Neural progenitor cell (in vitro differentiated cells): ENCODE measurements around the gene AIM2. TPM values are rescaled to one million over a fixed set of nuclear protein-coding genes. Genes with fewer than 3 reads are reported as not detected.
A peak's percentile ranks its signal among the peaks of the same experiment; 100 is the strongest.

Source experiments
- DNase-seq: peaks from one replicate; pipeline ENCODE4 v3.0.0-alpha.2; 2016; ENCODE audit warnings: low spot score
- H2AFZ ChIP-seq: fragments of 200-600 bp; sonication (generic); replicated peaks from 2 replicates; pipeline ENCODE4 v1.6.1; 2016; ENCODE audit warnings: antibody characterized with exemption
- H3F3A ChIP-seq: fragments of 200-600 bp; sonication (generic); 2 replicates; pipeline ENCODE4 v1.6.1; 2016; ENCODE audit warnings: antibody characterized with exemption, low read depth
- H3K27ac ChIP-seq: fragments of 200-600 bp; sonication (generic); 2 replicates; pipeline ENCODE4 v1.5.1; 2016; ENCODE audit warnings: mild to moderate bottlenecking
- H3K27me3 ChIP-seq: fragments of 200-600 bp; sonication (generic); 2 replicates; pipeline ENCODE4 v1.6.1; 2016; ENCODE audit warnings: mild to moderate bottlenecking, moderate library complexity
- H3K36me3 ChIP-seq: fragments of 200-600 bp; sonication (generic); 2 replicates; pipeline ENCODE4 v1.5.1; 2016
- H3K4me1 ChIP-seq: fragments of 200-600 bp; sonication (generic); 2 replicates; pipeline ENCODE4 v1.6.1; 2016; ENCODE audit warnings: mixed run types
- H3K4me2 ChIP-seq: fragments of 200-600 bp; sonication (generic); 2 replicates; pipeline ENCODE4 v1.6.1; 2016
- H3K4me3 ChIP-seq: fragments of 200-600 bp; sonication (generic); 2 replicates; pipeline ENCODE4 v1.5.1; 2016
- H3K79me2 ChIP-seq: fragments of 200-600 bp; sonication (generic); 2 replicates; pipeline ENCODE4 v1.6.1; 2016; ENCODE audit warnings: low read depth
- H3K9ac ChIP-seq: fragments of 200-600 bp; sonication (generic); 2 replicates; pipeline ENCODE4 v1.6.1; 2016
- H3K9me3 ChIP-seq: fragments of 200-600 bp; sonication (generic); 2 replicates; pipeline ENCODE4 v1.5.1; 2016; ENCODE audit warnings: low read depth
- H4K20me1 ChIP-seq: fragments of 200-600 bp; sonication (generic); 2 replicates; pipeline ENCODE4 v1.6.1; 2016; ENCODE audit warnings: low read depth
- H3K27ac Mint-ChIP-seq: 3 replicates; pipeline ENCODE4 v1.8.0; 2021; ENCODE audit warnings: mixed read lengths
- H3K27me3 Mint-ChIP-seq: 2 replicates; pipeline ENCODE4 v1.8.0; 2022; ENCODE audit warnings: low read depth, mild to moderate bottlenecking, inconsistent platforms, moderate library complexity, mixed read lengths; ENCODE audit not compliant: insufficient read depth
- H3K36me3 Mint-ChIP-seq: 3 replicates; pipeline ENCODE4 v1.8.0; 2021; ENCODE audit warnings: mixed read lengths
- H3K4me1 Mint-ChIP-seq: 3 replicates; pipeline ENCODE4 v1.8.0; 2021; ENCODE audit warnings: mixed read lengths
- H3K4me3 Mint-ChIP-seq: 3 replicates; pipeline ENCODE4 v1.8.0; 2021; ENCODE audit warnings: mild to moderate bottlenecking, moderate library complexity, mixed read lengths
- H3K9me3 Mint-ChIP-seq: 3 replicates; pipeline ENCODE4 v1.8.0; 2020; ENCODE audit warnings: mixed read lengths
- EZH2 ChIP-seq: fragments of 200-600 bp; sonication (generic); IDR thresholded peaks from 2 replicates; pipeline ENCODE4 v1.6.1; 2017; ENCODE audit warnings: antibody characterized with exemption, mild to moderate bottlenecking, moderate library complexity
- EZH2phosphoT487 ChIP-seq: fragments of 200-600 bp; sonication (generic); IDR thresholded peaks from 2 replicates; pipeline ENCODE4 v1.6.1; 2017; ENCODE audit warnings: antibody characterized with exemption
- total RNA-seq: library from RNA; depleted of rRNA; stranded (reverse); fragments of >200 nt; gene quantifications from 2 replicates; pipeline ENCODE4 v1.2.3, GENCODE V29; 2015; ENCODE audit warnings: low replicate concordance
- TF ChIP-seq, protein P1 (sequence below): fragments of 200-600 bp; sonication (generic); IDR thresholded peaks from 2 replicates; pipeline ENCODE4 v1.5.1; 2017; ENCODE audit warnings: antibody characterized with exemption, mild to moderate bottlenecking

The AIM2 gene
- total RNA-seq, 1 donor from 2014 or later, result 2.9 TPM

DNA sequence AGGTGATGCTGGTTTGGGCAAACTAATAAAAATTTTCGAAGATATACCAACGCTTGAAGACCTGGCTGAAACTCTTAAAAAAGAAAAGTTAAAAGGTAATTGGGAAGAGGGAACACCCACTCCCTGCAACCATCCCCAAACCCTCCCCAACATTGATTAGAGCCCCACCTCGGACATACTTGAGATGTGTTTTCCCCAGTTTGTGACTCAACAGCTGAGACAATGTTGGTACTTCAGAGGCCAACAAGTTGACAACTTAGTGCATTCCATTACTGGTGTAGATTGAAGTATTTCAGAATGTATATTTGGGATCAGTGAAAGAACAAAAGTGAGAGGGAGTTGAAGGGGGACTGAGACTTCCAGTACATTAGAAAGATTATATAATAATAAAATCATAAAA, 61.7 kb downstream of the AIM2 start:
- Histone ChIP-seq H3F3A (no peaks in the 10 kb centered on the region), H3K27me3 (no peaks in the 10 kb centered on the region), H3K27ac (no peak overlapping the region), H3K4me1 (no peaks in the 10 kb centered on the region), H3K4me2 (no peak overlapping the region), H3K36me3 (no peaks in the 10 kb centered on the region), H3K4me3 (no peak overlapping the region), H2AFZ (no peak overlapping the region), H3K79me2 (no peaks in the 10 kb centered on the region), H3K9ac (no peak overlapping the region), H3K9me3 (no peaks in the 10 kb centered on the region), H4K20me1 (no peaks in the 10 kb centered on the region)
- Mint-ChIP-seq H3K4me1 (no peaks in the 10 kb centered on the region), H3K9me3 (no peaks in the 10 kb centered on the region), H3K36me3 (no peaks in the 10 kb centered on the region), H3K4me3 (no peak overlapping the region), H3K27ac (no peak overlapping the region), H3K27me3 (peaks cover 2% of the 10 kb centered on the region)
- TF ChIP-seq EZH2 (no peak), EZH2phosphoT487 (no peak)
- TF ChIP-seq, protein P1, sequence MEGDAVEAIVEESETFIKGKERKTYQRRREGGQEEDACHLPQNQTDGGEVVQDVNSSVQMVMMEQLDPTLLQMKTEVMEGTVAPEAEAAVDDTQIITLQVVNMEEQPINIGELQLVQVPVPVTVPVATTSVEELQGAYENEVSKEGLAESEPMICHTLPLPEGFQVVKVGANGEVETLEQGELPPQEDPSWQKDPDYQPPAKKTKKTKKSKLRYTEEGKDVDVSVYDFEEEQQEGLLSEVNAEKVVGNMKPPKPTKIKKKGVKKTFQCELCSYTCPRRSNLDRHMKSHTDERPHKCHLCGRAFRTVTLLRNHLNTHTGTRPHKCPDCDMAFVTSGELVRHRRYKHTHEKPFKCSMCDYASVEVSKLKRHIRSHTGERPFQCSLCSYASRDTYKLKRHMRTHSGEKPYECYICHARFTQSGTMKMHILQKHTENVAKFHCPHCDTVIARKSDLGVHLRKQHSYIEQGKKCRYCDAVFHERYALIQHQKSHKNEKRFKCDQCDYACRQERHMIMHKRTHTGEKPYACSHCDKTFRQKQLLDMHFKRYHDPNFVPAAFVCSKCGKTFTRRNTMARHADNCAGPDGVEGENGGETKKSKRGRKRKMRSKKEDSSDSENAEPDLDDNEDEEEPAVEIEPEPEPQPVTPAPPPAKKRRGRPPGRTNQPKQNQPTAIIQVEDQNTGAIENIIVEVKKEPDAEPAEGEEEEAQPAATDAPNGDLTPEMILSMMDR, result no peak
- DNase-seq, result no peak

DNA sequence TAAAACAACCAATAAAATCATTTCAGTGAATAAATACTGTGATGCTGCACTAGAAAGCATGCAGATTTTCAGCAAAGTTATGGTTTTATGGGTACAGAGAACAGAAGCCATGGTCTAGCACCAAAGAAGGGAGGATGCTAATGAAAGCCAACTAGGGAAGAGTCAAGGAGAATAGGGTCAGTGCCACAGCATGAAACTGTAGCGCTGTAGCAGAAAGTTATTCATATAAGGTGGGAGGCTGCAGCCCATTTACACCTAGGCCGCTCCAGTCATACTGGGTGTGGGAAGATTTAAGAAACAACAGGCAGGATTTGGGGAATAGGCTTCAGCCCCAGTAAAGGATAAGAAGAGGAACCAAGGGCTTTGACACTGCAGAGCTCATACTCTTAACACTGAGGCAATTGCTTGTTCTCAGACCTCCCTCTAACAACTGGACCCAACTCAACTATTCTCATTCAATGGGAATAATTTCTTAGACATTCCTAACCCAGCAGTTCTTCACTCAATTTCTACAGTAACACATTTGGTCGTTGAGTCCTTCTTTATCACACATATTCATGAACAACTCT, 62.5 kb downstream of the AIM2 start:
- H4K20me1 ChIP-seq, result no peaks in the 10 kb centered on the region
- no peaks in the 10 kb centered on the region for H3K4me1 ChIP-seq
- no peaks in the 10 kb centered on the region for H3K4me1 Mint-ChIP-seq
- TF ChIP-seq EZH2 (no peak), EZH2phosphoT487 (no peak)
- TF ChIP-seq, protein P1, result no peak
- H3K9me3 Mint-ChIP-seq, result no peaks in the 10 kb centered on the region
- H3K27ac ChIP-seq, result no peak overlapping the region
- no peak overlapping the region for H2AFZ ChIP-seq
- H3K36me3 ChIP-seq, result no peaks in the 10 kb centered on the region
- peaks cover 3% of the 10 kb centered on the region for H3K27me3 Mint-ChIP-seq
- no peak for DNase-seq
- H3K4me2 ChIP-seq, result no peak overlapping the region
- no peaks in the 10 kb centered on the region for H3F3A ChIP-seq
- no peaks in the 10 kb centered on the region for H3K9me3 ChIP-seq
- no peaks in the 10 kb centered on the region for H3K36me3 Mint-ChIP-seq
- no peak overlapping the region for H3K9ac ChIP-seq
- no peak overlapping the region for H3K4me3 ChIP-seq
- no peak overlapping the region for H3K4me3 Mint-ChIP-seq
- H3K27ac Mint-ChIP-seq, result no peak overlapping the region
- no peaks in the 10 kb centered on the region for H3K27me3 ChIP-seq
- no peaks in the 10 kb centered on the region for H3K79me2 ChIP-seq

DNA sequence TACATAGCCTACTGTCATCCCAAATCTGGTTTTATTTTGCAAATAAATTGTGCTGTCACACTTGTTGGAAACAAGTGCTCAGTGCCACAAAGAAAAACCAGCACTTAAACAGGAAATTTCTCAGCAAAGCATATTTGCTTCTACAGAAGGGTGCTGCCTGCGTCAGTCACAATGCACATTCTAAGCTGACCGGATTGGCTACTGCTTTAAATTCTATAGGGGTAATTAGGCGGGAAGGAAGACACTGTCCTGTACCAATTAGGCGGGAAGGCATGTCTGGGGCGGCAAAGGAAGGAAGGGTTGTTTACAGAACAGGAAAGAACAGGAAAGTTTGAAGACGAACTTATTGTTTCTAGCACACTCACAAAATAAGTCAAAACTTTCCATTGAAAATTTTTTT, 64.1 kb downstream of the AIM2 start:
- no peak overlapping the region for H3K4me3 ChIP-seq
- H3K9me3 Mint-ChIP-seq, result no peaks in the 10 kb centered on the region
- H3K9me3 ChIP-seq, result no peaks in the 10 kb centered on the region
- H3K4me1 ChIP-seq, result no peaks in the 10 kb centered on the region
- no peaks in the 10 kb centered on the region for H4K20me1 ChIP-seq
- no peaks in the 10 kb centered on the region for H3K36me3 Mint-ChIP-seq
- H3K27ac ChIP-seq, result no peak overlapping the region
- DNase-seq, result peak; percentile 69
- H3K79me2 ChIP-seq, result no peaks in the 10 kb centered on the region
- no peaks in the 10 kb centered on the region for H3F3A ChIP-seq
- no peak overlapping the region for H3K4me3 Mint-ChIP-seq
- H2AFZ ChIP-seq, result no peak overlapping the region
- H3K27ac Mint-ChIP-seq, result no peak overlapping the region
- H3K4me1 Mint-ChIP-seq, result no peaks in the 10 kb centered on the region
- H3K4me2 ChIP-seq, result no peak overlapping the region
- no peak overlapping the region for H3K9ac ChIP-seq
- H3K27me3 ChIP-seq, result no peaks in the 10 kb centered on the region
- H3K27me3 Mint-ChIP-seq, result peaks cover 3% of the 10 kb centered on the region
- TF ChIP-seq EZH2 (no peak), EZH2phosphoT487 (no peak)
- TF ChIP-seq, protein P1, result no peak
- no peaks in the 10 kb centered on the region for H3K36me3 ChIP-seq

Other genes with a start within 250 kb of the AIM2 start
- not detected in 2 replicates for gene MNDA, start 245.4 kb downstream of the AIM2 start, total RNA-seq
- not detected in 2 replicates for gene PYHIN1, start 145.2 kb downstream of the AIM2 start, total RNA-seq
- gene IFI16, start 66.9 kb downstream of the AIM2 start, total RNA-seq, result 4.0 and 5.4 TPM in 2 replicates
- gene CADM3, start 94.8 kb upstream of the AIM2 start, total RNA-seq, result 6.9 and 15.3 TPM in 2 replicates
- gene ACKR1, start 128.1 kb upstream of the AIM2 start, total RNA-seq, result 0.74 TPM in 1 of 2 replicates, not detected in the other
- gene FCER1A, start 225.6 kb upstream of the AIM2 start, total RNA-seq, result not detected in 2 replicates